Esophagus squamous epithelium (tissue), 5 donors: Measurements from ENCODE around the gene GLB1L2. TPM values are rescaled to one million over a fixed set of nuclear protein-coding genes. Genes with fewer than 3 reads are reported as not detected.

ENCODE experiments used
- DNase-seq: peaks from one replicate; lab custom pipeline; 2025; lab: John Stamatoyannopoulos, UW
- H3K27ac ChIP-seq, 4 donors: fragments of 200-600 bp; sonication (generic); one replicate each; pipeline ENCODE4 v1.5.1; 2016 to 2019; ENCODE audit warnings: mild to moderate bottlenecking in 1 of 4
- H3K27me3 ChIP-seq, 4 donors: fragments of 200-600 bp; sonication (generic); 1 replicate in 3 of 4; 2 replicates in 1 of 4; pipeline versions ENCODE4 v1.5.1 to v1.6.0; 2017 to 2021; ENCODE audit warnings: antibody characterized with exemption in 1 of 4
- H3K36me3 ChIP-seq, 3 donors: fragments of 200-600 bp; sonication (generic); one replicate each; pipeline ENCODE4 v1.5.1; 2016 to 2019
- H3K4me1 ChIP-seq, 3 donors: fragments of 200-600 bp; sonication (generic); one replicate each; pipeline ENCODE4 v1.5.1; 2017 to 2019
- H3K4me3 ChIP-seq, 4 donors: fragments of 200-600 bp; sonication (generic); 1 replicate in 3 of 4; 2 replicates in 1 of 4; pipeline ENCODE4 v1.5.1; 2016 to 2019; ENCODE audit warnings: mild to moderate bottlenecking in 2 of 4, moderate library complexity in 1 of 4
- H3K9me3 ChIP-seq, 3 donors: fragments of 200-600 bp; sonication (generic); one replicate each; pipeline ENCODE4 v1.5.1; 2016 to 2019
- CTCF ChIP-seq, 6 experiments: fragments of 450-650 bp in 4 of 6; fragments of 200-600 bp in 2 of 6; sonication (generic) in 2 of 6; IDR thresholded peaks; one replicate each; pipeline ENCODE4 v1.5.1; 2016 to 2019; ENCODE audit warnings: antibody characterized with exemption in 6 of 6, mild to moderate bottlenecking in 4 of 6, moderate library complexity in 4 of 6
- POLR2A ChIP-seq, 4 donors: fragments of 450-650 bp; IDR thresholded peaks; one replicate each; pipeline ENCODE4 v1.6.1; 2017; ENCODE audit warnings: antibody characterized with exemption in 4 of 4, mild to moderate bottlenecking in 4 of 4, moderate library complexity in 3 of 4
- WGBS, 2 donors: methylation state at CpG; one replicate each; pipeline ENCODE4 v1.1.5; 2018; 5-methylcytosine and 5-hydroxymethylcytosine counted together
- intact Hi-C: fragments of 100-400 bp; cut with DNase I; formaldehyde crosslinking; loops from one replicate; pipeline ENCODE4 v1.15.0; 2022
- total RNA-seq, 4 donors: library from RNA; depleted of rRNA; stranded (reverse); fragments of >200 nt; gene quantifications; one replicate each; pipeline ENCODE4 v1.1.0, GENCODE V29; 2016
- donor health status: DM: yes; HTN: yes; CAD: no.

GLB1L2 gene
- total RNA-seq, 4 donors from 2014 or later: 2.8 to 7.8 (median 3.7) TPM

GRCh38 chr11:134382830-134383229 is 51.0 kb downstream of the GLB1L2 start:
- H3K9me3 ChIP-seq: no peaks in the 10 kb centered on the region
- no peak for TF ChIP-seq POLR2A (IDR thresholded peaks at IDR 0.05)
- TF ChIP-seq CTCF (IDR thresholded peaks at IDR 0.05): no peak
- no peaks in the 10 kb centered on the region for H3K4me1 ChIP-seq
- no peaks in the 10 kb centered on the region for H3K36me3 ChIP-seq
- H3K27ac ChIP-seq: no peak overlapping the region
- 88 to 100% methylated on average over 1 of the region's 24 CpGs for WGBS, 2 donors
- H3K27me3 ChIP-seq: peaks cover 0 to 43% (median 0%) of the 10 kb centered on the region in 4 donors
- no peak overlapping the region for H3K4me3 ChIP-seq
- intact Hi-C loops: no loop called here
- DNase-seq: no peak

GRCh38 chr11:134383576-134384221 is 51.9 kb downstream of the GLB1L2 start:
- H3K36me3 ChIP-seq: no peaks in the 10 kb centered on the region
- intact Hi-C loops: no loop called here
- H3K9me3 ChIP-seq: no peaks in the 10 kb centered on the region
- TF ChIP-seq POLR2A (IDR thresholded peaks at IDR 0.05): no peak
- TF ChIP-seq CTCF (IDR thresholded peaks at IDR 0.05): no peak
- H3K4me3 ChIP-seq: no peak overlapping the region
- H3K27ac ChIP-seq: no peak overlapping the region
- 90 to 93% methylated on average over 29 to 47 of the region's 78 CpGs for WGBS, 2 donors
- peaks cover 0 to 46% (median 0%) of the 10 kb centered on the region in 4 donors for H3K27me3 ChIP-seq
- no peaks in the 10 kb centered on the region for H3K4me1 ChIP-seq
- DNase-seq: no peak

GRCh38 chr11:134384406-134384805 is 52.6 kb downstream of the GLB1L2 start:
- H3K4me1 ChIP-seq: no peaks in the 10 kb centered on the region
- H3K9me3 ChIP-seq: no peaks in the 10 kb centered on the region
- no peak for DNase-seq
- intact Hi-C loops: no loop called here
- TF ChIP-seq CTCF (IDR thresholded peaks at IDR 0.05) (no peak), POLR2A (IDR thresholded peaks at IDR 0.05) (no peak)
- peaks cover 0 to 53% (median 0%) of the 10 kb centered on the region in 4 donors for H3K27me3 ChIP-seq
- no peak overlapping the region for H3K4me3 ChIP-seq
- H3K36me3 ChIP-seq: no peaks in the 10 kb centered on the region
- H3K27ac ChIP-seq: no peak overlapping the region
- WGBS, 2 donors: 52 to 70% methylated on average over 5 to 6 of the region's 14 CpGs

- DNase-seq: no peak
- H3K27ac ChIP-seq: no peak overlapping the region
- H3K4me1 ChIP-seq: no peaks in the 10 kb centered on the region
- WGBS, 2 donors: 79 to 82% methylated on average over 9 to 11 of the region's 15 CpGs
- H3K36me3 ChIP-seq: no peaks in the 10 kb centered on the region
- H3K27me3 ChIP-seq: peaks cover 0 to 53% (median 0%) of the 10 kb centered on the region in 4 donors
- no peak overlapping the region for H3K4me3 ChIP-seq
- TF ChIP-seq POLR2A (IDR thresholded peaks at IDR 0.05) (no peak), CTCF (IDR thresholded peaks at IDR 0.05) (no peak)
- intact Hi-C loops: no loop called here
- no peaks in the 10 kb centered on the region for H3K9me3 ChIP-seq
Observed at GRCh38 chr11:134385171-134385570, 53.4 kb downstream of the GLB1L2 start.

- intact Hi-C loops: no loop called here
- 35 to 47% methylated on average over 16 to 17 of the region's 20 CpGs for WGBS, 2 donors
- no peaks in the 10 kb centered on the region for H3K9me3 ChIP-seq
- H3K27ac ChIP-seq: no peak overlapping the region
- TF ChIP-seq POLR2A (IDR thresholded peaks at IDR 0.05) (no peak), CTCF (IDR thresholded peaks at IDR 0.05) (no peak)
- H3K36me3 ChIP-seq: no peaks in the 10 kb centered on the region
- H3K4me1 ChIP-seq: no peaks in the 10 kb centered on the region
- H3K4me3 ChIP-seq: no peak overlapping the region
- no peak for DNase-seq
- H3K27me3 ChIP-seq: peaks cover 0 to 60% (median 0%) of the 10 kb centered on the region in 4 donors
Observed at GRCh38 chr11:134385774-134386565, 54.2 kb downstream of the GLB1L2 start.
